Adrenal gland (tissue), 12 donors: ENCODE data around the gene ACTN1. TPM values are rescaled to one million over a fixed set of nuclear protein-coding genes. Genes with fewer than 3 reads are reported as not detected.

Experiments
- DNase-seq, 7 donors: peaks; one replicate each; pipeline ENCODE4 v3.0.0-alpha.2; 2019 to 2020
- H3K27ac ChIP-seq, 5 donors: fragments of 200-600 bp; sonication (generic) in 4 of 5; 1 replicate in 3 of 5; 2 replicates in 2 of 5; pipeline versions ENCODE4 v1.5.1 to v1.8.0; 2016 to 2020; ENCODE audit warnings: mild to moderate bottlenecking in 1 of 5
- H3K27me3 ChIP-seq: fragments of 200-600 bp; 2 replicates; pipeline ENCODE4 v1.8.0; 2021
- H3K36me3 ChIP-seq, 2 donors: fragments of 200-600 bp; replicated peaks in 1 of 2; 1 replicate in 1 of 2; 2 replicates in 1 of 2; pipeline versions ENCODE4 v1.5.1 to v1.8.0; 2018 to 2022
- H3K4me1 ChIP-seq, 2 donors: fragments of 200-600 bp; replicated peaks in 1 of 2; 1 replicate in 1 of 2; 2 replicates in 1 of 2; pipeline versions ENCODE4 v1.5.1 to v1.8.0; 2018 to 2021
- H3K4me3 ChIP-seq, 4 donors: fragments of 200-600 bp; sonication (generic) in 3 of 4; one replicate each; pipeline ENCODE4 v1.5.1; 2016 to 2018
- H3K9me3 ChIP-seq, 3 donors: fragments of 200-600 bp; sonication (generic) in 1 of 3; replicated peaks in 1 of 3; 1 replicate in 2 of 3; 2 replicates in 1 of 3; pipeline versions ENCODE4 v1.5.1 to v1.8.0; 2016 to 2021
- POLR2A ChIP-seq, 2 donors: fragments of 450-650 bp; IDR thresholded peaks; one replicate each; pipeline ENCODE4 v1.6.1; 2017; ENCODE audit warnings: antibody characterized with exemption in 2 of 2, mild to moderate bottlenecking in 2 of 2, moderate library complexity in 1 of 2
- WGBS, 4 donors: extraction: QIAGEN DNeasy Blood & Tissue Kit in 2 of 4; methylation state at CpG; one replicate each; pipeline versions ENCODE4 v1.1.5 to v1.1.7; 2013 to 2017; 5-methylcytosine and 5-hydroxymethylcytosine counted together
- intact Hi-C, 2 donors: fragments of 100-400 bp; cut with DNase I; formaldehyde crosslinking; loops; one replicate each; pipeline versions ENCODE4 v1.14.1 to v1.15.0; 2022 to 2023
- polyA plus RNA-seq, 3 donors: library from polyadenylated mRNA; stranded (reverse); fragments of 200-250 nt in 2 of 3; fragments of 350-450 nt in 1 of 3; fragmentation: Illumina TruSeq in 1 of 3; extraction: RNeasy Lipid Tissue Mini Kit (QIAGEN cat#74804) in 1 of 3; gene quantifications; one replicate each; pipeline ENCODE4 v1.2.3, GENCODE V29; 2013 to 2014
- total RNA-seq, 9 donors: library from RNA; depleted of rRNA in 4 of 9; stranded (reverse); fragments of >200 nt in 4 of 9; fragments of 120-200 nt in 1 of 9; fragmentation: NEBNext Ultra II Directional in 1 of 9; extraction: Animal tissue kit (Norgen Biotek cat#: 25700) in 1 of 9; gene quantifications; one replicate each; pipeline versions ENCODE4 v1.1.0 to v1.2.4, GENCODE V29; 2013 to 2023
- TF ChIP-seq, protein P1 (sequence below), 6 experiments: fragments of 450-650 bp in 4 of 6; fragments of 200-600 bp in 2 of 6; sonication (generic) in 1 of 6; IDR thresholded peaks; 1 replicate in 5 of 6; 2 replicates in 1 of 6; pipeline versions ENCODE4 v1.5.1 to v1.8.0; 2016 to 2021; ENCODE audit warnings: antibody characterized with exemption in 6 of 6, mild to moderate bottlenecking in 2 of 6, moderate library complexity in 1 of 6
- donor health status: healthy with polysubstance abuse.
- donor health status: Bipolar disorder and iron deficiency.
- donor health status: DM: yes; HTN: yes; CAD: no.
- donor health status: DM: no; HTN: no; CAD: no.
- donor health status: DM: no; HTN: no; CAD: no.
- donor health status: DM: yes; HTN: yes; CAD: no.

Gene ACTN1
- total and polyA plus RNA-seq, 12 donors: 11.6 to 180 (median 74.3) TPM

DNA sequence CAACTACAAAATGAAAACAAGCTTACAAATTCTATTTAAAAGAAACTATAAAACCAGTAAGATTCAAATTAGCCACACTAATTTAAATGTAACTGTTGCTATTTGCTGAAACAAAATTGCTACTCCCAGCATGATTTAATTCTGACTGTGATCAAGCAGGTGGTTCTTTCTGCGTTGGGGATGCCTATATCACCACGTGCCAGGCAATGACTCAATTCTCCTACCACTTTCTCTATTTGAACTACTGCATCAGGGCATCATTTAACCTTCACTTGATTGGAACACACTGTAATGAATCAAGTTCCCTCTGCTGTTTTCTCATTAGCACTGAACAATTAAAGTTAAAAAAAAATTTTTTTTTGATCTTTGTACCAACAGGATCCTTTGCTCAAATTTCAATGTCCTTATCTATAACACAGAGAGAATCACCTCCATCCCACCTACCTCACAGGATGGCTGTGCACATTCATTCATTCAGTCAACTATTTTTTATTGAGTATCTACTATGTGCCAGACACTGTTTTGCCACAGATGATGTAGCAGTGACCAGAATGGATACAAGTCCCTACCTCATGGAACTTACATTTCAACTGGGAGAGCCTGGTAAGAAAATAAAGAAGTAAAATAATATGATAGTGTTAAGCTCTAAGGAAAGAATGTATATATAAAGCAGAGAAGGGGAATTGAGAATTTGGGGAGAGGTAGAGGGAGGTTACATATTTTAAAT lies 8.0 kb upstream of the ACTN1 start:
- peak in 2 of 7 donors; percentile 33 to 68 for DNase-seq
- intact Hi-C loops: no loop called here
- Histone ChIP-seq H3K36me3 (no peaks in the 10 kb centered on the region), H3K4me1 (peaks cover 9 to 12% of the 10 kb centered on the region in 2 donors), H3K4me3 (no peak overlapping the region), H3K27me3 (no peaks in the 10 kb centered on the region), H3K9me3 (no peaks in the 10 kb centered on the region), H3K27ac (peak overlapping the region in 1 of 5 donors; percentile 68)
- no peak for TF ChIP-seq POLR2A (IDR thresholded peaks at IDR 0.05)
- TF ChIP-seq, protein P1, sequence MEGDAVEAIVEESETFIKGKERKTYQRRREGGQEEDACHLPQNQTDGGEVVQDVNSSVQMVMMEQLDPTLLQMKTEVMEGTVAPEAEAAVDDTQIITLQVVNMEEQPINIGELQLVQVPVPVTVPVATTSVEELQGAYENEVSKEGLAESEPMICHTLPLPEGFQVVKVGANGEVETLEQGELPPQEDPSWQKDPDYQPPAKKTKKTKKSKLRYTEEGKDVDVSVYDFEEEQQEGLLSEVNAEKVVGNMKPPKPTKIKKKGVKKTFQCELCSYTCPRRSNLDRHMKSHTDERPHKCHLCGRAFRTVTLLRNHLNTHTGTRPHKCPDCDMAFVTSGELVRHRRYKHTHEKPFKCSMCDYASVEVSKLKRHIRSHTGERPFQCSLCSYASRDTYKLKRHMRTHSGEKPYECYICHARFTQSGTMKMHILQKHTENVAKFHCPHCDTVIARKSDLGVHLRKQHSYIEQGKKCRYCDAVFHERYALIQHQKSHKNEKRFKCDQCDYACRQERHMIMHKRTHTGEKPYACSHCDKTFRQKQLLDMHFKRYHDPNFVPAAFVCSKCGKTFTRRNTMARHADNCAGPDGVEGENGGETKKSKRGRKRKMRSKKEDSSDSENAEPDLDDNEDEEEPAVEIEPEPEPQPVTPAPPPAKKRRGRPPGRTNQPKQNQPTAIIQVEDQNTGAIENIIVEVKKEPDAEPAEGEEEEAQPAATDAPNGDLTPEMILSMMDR (IDR thresholded peaks at IDR 0.05): no peak
- 28 to 44% (median 40%) methylated on average over 2 of the region's 2 CpGs for WGBS, 4 donors

DNA sequence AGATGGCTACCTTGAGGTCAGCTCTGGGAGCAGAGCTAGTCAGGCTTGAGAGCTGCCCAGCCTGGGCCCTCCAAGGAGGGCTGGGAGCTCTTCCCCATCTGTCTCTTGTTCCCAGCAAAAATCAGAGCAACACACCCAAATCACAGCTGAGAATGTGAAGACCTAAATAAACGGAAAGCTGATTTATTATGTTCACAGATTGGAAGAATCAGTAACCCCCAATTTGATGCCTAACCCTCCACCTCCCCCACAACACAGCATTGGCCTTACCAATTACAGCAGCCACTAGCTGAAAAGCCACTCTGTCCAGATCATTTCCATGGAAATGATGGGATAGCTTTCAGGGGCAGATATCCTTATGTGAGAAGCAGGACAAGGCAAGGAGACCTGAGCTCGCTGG lies 7.1 kb upstream of the ACTN1 start:
- TF ChIP-seq, protein P1 (IDR thresholded peaks at IDR 0.05): no peak
- no peak for TF ChIP-seq POLR2A (IDR thresholded peaks at IDR 0.05)
- 55 to 83% (median 72%) methylated on average over 2 of the region's 2 CpGs for WGBS, 4 donors
- no peaks in the 10 kb centered on the region for H3K27me3 ChIP-seq
- intact Hi-C loops: no loop called here
- DNase-seq: no peak
- H3K27ac ChIP-seq: peak overlapping the region in 2 of 5 donors; percentile 44 to 68
- no peaks in the 10 kb centered on the region for H3K36me3 ChIP-seq
- no peaks in the 10 kb centered on the region for H3K9me3 ChIP-seq
- H3K4me1 ChIP-seq: peaks cover 9 to 12% of the 10 kb centered on the region in 2 donors
- H3K4me3 ChIP-seq: no peak overlapping the region

DNA sequence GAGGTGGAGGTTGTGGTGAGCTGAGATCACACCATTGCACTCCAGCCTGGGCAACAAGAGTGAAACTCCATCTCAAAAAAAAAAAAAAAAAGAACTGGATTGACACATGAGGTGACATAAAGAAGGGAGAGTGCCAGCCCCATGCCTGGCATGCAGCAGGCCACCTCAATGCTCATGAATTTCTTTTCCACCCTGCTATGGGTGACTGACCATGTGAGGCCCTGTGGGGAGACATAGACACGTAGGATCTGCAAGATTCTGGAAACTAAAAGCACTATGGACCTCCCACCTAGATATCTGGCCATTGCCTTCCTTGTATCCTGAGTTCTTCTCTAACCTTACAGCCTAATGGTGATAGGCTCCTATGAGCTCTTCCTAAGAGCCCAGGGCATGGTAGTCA lies 5.6 kb upstream of the ACTN1 start:
- intact Hi-C loops: no loop called here
- Histone ChIP-seq H3K4me3 (no peak overlapping the region), H3K27ac (no peak overlapping the region), H3K36me3 (no peaks in the 10 kb centered on the region), H3K4me1 (peaks cover 15 to 19% of the 10 kb centered on the region in 2 donors), H3K27me3 (no peaks in the 10 kb centered on the region), H3K9me3 (no peaks in the 10 kb centered on the region)
- WGBS, 4 donors: 91 to 100% (median 93%) methylated on average over 1 of the region's 1 CpG
- DNase-seq: no peak
- TF ChIP-seq POLR2A (IDR thresholded peaks at IDR 0.05): no peak
- TF ChIP-seq, protein P1 (IDR thresholded peaks at IDR 0.05): no peak

DNA sequence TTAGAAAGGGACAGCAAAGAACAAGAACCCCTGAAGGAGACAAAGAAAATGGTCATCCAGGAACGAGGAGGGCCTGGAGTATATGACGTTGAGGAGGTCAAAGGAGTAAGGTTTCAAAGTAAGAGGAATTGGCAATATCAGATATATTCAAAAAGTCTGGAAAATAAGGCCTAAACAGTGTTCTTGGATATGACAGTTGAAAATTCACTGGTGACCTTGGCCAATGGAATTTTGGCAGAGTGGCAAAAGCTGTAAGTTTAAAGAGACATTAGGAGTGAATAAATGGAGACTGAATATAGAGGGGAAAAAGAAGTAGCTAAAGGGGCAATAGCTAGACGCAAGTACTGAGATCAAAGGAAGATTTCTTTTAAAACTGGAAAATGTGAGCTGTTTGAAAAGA lies 4.1 kb upstream of the ACTN1 start:
- Histone ChIP-seq H3K4me1 (peaks cover 15 to 19% of the 10 kb centered on the region in 2 donors), H3K36me3 (no peaks in the 10 kb centered on the region), H3K27ac (peak overlapping the region in 4 of 5 donors; percentile 56 to 90 (median 78)), H3K4me3 (no peak overlapping the region), H3K9me3 (no peaks in the 10 kb centered on the region), H3K27me3 (no peaks in the 10 kb centered on the region)
- no peak for TF ChIP-seq POLR2A (IDR thresholded peaks at IDR 0.05)
- TF ChIP-seq, protein P1 (IDR thresholded peaks at IDR 0.05): no peak
- DNase-seq: peak in 3 of 7 donors; percentile 55 to 66 (median 56)
- WGBS, 4 donors: 48 to 56% (median 51%) methylated on average over 3 of the region's 3 CpGs
- intact Hi-C loops: no loop called here
